Measurements from ENCODE around the gene FAM47E.
"Not testable (repeated sequence)": the region's sequence is repeated elsewhere in the genome, so short reads cannot be mapped to it uniquely, and the experiment has no call there.

Gene FAM47E

GRCh38 chr4:76226418-76226817 is 25.1 kb upstream of the FAM47E start:
- DNase-seq (ENCODE audit: low read depth in 2 of 2): no peak

- DNase-seq (ENCODE audit: low read depth in 2 of 2): no peak
Observed at GRCh38 chr4:76232681-76233080, 18.8 kb upstream of the FAM47E start.

GRCh38 chr4:76233083-76233482 is 18.4 kb upstream of the FAM47E start:
- no peak for DNase-seq (ENCODE audit: low read depth in 2 of 2)

DNA sequence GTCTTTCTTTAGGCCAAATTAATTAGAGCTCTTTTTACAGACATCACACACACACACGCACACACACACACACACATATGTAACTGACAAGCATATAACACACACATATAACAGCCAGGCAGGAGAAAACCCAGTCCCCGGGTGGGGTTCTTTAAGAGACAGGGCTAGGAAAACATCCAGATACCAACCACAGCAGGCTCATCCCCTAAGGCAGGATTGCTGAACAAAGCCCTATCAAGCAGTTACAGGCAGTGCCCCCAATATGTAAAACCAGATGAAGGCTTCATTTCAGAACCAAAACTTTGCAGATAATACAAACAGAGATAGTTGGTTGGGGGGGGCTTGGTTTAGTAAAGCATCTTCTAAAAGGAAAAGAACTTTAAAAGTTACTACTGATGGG is 18.0 kb upstream of the FAM47E start:
- no peak for DNase-seq (ENCODE audit: low read depth in 2 of 2)

- DNase-seq (ENCODE audit: low read depth in 2 of 2): no peak
Observed at GRCh38 chr4:76233967-76234678, 17.4 kb upstream of the FAM47E start.

- DNase-seq (ENCODE audit: low read depth in 2 of 2): no peak
Observed at GRCh38 chr4:76234679-76235044, 16.9 kb upstream of the FAM47E start.

DNA sequence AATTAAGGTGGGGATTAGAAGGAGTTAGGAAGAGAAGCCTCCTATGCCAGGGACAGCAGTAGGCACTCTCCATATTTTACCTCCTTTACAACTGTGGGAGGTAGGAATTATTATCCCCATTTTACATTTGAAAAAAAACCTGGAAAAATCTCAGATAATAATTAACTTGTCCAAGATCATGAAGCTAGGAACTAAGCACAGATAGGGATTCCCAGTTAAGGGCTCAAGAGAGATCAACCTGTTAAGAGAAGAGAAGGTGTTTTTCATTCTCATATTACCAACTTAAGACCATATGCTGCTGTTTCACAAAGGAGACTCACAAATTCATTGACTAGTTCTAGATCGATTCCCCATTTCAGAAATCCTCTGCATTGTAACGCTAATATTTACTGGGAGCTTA is 16.1 kb upstream of the FAM47E start:
- no peak for DNase-seq (ENCODE audit: low read depth in 2 of 2)

DNA sequence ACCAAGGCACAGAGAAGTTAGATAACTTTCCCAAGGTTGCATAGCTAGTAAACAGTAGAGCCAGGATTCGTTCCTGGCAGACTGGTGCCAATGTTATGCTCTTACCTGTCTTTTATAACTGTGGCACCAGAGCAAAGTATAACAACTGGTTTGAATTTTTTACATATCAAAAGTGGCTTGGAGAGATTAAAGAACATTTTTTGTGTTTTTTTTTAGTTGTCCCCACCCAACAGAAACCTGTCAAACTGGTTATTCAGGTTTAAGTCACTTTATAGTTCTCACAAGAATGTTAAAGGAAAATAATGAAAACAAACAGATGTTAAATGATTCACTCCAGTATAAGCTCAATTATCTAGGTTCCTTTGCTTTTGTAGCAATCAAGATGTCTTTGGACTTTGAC is 15.6 kb upstream of the FAM47E start:
- DNase-seq (ENCODE audit: low read depth in 2 of 2): no peak

DNA sequence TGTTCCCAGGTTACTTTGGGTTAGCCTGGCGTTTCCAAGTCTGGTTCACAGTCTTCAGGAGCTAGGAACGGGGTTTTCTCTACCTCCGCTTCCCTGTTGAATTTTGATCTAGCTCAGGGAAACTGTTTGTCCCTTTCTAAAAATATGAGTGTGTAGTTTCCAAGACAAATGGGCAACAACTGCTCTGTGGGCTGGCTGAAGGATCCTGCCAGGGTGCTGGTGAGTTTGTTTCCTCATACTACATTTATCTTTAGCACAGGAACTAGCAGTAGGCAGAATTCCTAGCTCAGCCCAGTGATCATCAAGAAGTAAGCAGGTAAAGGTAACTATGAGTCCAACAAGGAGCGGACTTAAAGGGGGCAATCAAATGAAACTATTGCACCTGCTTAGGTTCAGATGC is 13.3 kb upstream of the FAM47E start:
- no peak for DNase-seq (ENCODE audit: low read depth in 2 of 2)

DNA sequence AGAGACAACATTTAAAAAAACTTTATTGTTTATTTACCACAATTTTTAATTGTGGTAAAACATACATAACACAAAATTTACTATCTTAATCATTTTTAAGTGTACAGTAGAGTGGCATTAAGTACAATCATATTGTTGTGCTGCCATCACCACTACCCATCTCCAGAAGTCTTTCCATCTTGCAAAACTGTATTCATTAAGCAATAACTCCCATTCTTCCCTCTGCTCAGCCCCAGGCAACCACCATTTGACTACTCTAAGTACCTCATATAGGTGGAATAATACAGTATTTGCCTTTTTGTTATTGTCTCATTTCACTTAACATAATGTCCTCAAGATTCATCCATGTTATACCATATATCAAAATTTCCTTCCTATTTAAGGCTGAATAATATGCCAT is 12.8 kb upstream of the FAM47E start:
- DNase-seq (ENCODE audit: low read depth in 2 of 2): no peak

GRCh38 chr4:76240236-76240635 is 11.3 kb upstream of the FAM47E start:
- DNase-seq (ENCODE audit: low read depth in 2 of 2): no peak

DNA sequence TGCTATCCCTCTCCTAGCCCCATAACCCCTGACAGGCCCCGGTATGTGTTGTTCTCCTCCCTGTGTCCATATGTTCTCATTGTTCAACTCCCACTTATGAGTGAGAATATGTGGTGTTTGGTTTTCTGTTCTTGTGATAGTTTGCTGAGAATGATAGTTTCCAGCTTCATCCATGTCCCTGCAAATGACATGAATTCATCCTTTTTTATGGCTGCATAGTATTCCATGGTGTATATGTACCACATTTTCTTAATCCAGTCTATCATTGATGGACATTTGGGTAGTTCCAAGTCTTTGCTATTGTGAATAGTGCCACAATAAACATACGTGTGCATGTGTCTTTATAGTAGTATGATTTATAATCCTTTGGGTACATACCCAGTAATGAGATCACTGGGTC is 7.6 kb upstream of the FAM47E start:
- not testable (repeated sequence) for DNase-seq (ENCODE audit: low read depth in 2 of 2)

GRCh38 chr4:76246025-76246424 is 5.5 kb upstream of the FAM47E start:
- no peak for DNase-seq (ENCODE audit: low read depth in 2 of 2)

DNA sequence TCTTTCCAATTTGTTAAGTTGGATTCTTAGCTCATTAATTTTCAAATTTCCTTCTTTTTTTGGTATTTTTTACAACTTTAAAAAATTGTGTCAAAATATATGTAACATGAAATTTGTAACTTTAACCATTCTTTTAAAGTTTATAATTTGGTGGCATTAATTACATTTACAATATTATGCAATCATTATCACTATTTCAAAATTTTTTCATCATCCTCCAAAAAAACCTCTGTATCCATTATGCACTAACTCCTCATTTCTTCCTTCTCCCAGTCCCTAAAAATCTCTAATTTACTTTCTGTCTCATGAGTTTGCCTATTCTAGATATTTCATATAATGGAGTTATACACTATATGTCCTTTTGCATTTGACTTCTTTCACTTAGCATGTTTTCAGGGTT is 4.7 kb upstream of the FAM47E start:
- no peak for DNase-seq (ENCODE audit: low read depth in 2 of 2)

DNA sequence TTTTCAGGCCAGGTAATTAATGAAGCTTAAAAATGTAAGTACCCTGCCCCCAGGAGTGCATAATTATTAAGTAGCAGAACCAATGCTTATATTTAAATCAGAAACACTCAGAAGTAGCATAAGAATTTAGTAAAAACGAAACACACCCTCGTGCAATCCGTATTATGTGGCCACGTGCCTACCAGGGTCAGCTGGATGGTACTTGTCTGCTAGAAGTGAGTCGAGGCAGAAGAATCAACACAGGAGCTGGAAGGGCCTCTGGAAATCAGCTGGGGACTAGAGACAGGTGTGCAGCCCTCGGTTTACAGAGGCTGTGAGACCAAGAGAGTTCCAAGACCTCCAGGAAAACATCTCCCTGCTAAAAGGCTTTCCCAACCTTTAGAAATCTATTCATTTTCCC is 559 bp upstream of the FAM47E start:
- no peak for DNase-seq (ENCODE audit: low read depth in 2 of 2)

- no peak for DNase-seq (ENCODE audit: low read depth in 2 of 2)
Observed at GRCh38 chr4:76252271-76252653, 741 bp downstream of the FAM47E start.

- DNase-seq (ENCODE audit: low read depth in 2 of 2): no peak
Observed at GRCh38 chr4:76253511-76253910, 2.0 kb downstream of the FAM47E start.

DNA sequence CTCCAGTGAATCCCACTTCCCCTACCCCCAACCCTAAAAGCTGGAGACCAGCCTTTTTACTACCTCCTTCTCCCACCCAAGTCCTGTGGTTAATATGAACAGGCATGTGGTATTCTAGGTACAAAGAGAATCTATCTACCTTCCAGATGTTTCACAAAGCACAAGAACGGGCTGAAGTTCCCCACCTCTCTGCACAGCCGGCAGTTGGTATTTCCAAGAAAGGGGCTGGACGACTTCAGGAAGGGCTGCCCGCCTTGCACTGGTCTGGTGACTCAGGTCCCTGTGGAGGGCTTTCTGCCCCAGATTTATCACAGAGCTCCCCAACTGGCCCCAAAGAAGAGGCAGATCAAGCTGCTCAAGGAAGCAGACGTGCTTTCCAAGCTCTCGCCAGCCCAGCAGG is 4.5 kb downstream of the FAM47E start:
- no peak for DNase-seq (ENCODE audit: low read depth in 2 of 2)

DNA sequence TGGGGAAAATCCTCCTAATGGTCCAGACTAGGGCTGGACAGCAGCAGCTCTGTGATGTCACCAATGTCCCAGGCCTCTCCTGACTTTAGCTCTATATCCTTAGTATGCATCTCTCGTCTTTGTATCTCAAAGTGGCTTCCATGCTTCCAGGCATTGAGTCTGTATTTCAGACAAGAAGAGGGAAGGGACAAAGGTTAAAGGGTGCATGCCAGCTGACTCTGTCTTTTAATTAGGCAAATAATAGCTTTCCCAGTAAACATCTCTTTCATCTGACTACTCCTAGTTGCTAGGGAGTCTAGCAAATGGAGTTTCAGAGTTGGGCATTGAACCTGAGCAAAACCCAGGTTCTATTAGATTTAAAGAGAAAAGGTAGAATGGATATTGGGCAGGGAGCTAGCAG is 5.4 kb downstream of the FAM47E start:
- no peak for DNase-seq (ENCODE audit: low read depth in 2 of 2)

GRCh38 chr4:76257824-76258223 is 6.3 kb downstream of the FAM47E start:
- no peak for DNase-seq (ENCODE audit: low read depth in 2 of 2)

GRCh38 chr4:76260571-76260970 is 9.1 kb downstream of the FAM47E start:
- no peak for DNase-seq (ENCODE audit: low read depth in 2 of 2)

GRCh38 chr4:76265631-76266218 is 14.2 kb downstream of the FAM47E start:
- DNase-seq (ENCODE audit: low read depth in 2 of 2): no peak

DNA sequence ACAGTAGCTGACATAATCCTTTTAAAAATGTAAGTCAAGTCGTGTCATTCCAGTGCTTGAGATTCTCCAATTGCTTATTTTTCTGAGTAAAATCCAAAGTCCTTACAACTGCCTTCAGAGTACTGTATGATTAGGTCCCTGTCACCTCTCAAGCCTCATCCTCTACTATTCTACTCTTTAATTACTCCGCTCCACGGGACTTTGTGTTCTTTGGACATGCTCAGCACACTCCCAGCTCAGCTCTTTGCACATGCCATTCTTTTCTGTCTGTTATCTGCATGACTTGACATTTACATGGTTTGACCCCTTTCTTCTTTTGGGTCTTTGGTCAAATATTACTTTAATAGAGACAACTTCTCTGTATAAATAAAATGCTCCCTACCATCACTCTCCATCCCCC is 15.1 kb downstream of the FAM47E start:
- DNase-seq (ENCODE audit: low read depth in 2 of 2): no peak

GRCh38 chr4:76267811-76268210 is 16.3 kb downstream of the FAM47E start:
- DNase-seq (ENCODE audit: low read depth in 2 of 2): no peak

Measured in activated CD8-positive, alpha-beta memory T cell treated with anti-CD3 and anti-CD28 coated beads for 4 hours (primary cell).